Ramos (cell line): ENCODE results near the gene HOXC9.

ENCODE experiments used
- in situ Hi-C: fragments of 300-500 bp; cut with MboI; formaldehyde crosslinking; loops from one replicate; pipeline ENCODE4 v1.14.3; 2022; ENCODE audit warnings: low sequenced_read_pairs; ENCODE audit not compliant: unreplicated experiment

Gene HOXC9

DNA sequence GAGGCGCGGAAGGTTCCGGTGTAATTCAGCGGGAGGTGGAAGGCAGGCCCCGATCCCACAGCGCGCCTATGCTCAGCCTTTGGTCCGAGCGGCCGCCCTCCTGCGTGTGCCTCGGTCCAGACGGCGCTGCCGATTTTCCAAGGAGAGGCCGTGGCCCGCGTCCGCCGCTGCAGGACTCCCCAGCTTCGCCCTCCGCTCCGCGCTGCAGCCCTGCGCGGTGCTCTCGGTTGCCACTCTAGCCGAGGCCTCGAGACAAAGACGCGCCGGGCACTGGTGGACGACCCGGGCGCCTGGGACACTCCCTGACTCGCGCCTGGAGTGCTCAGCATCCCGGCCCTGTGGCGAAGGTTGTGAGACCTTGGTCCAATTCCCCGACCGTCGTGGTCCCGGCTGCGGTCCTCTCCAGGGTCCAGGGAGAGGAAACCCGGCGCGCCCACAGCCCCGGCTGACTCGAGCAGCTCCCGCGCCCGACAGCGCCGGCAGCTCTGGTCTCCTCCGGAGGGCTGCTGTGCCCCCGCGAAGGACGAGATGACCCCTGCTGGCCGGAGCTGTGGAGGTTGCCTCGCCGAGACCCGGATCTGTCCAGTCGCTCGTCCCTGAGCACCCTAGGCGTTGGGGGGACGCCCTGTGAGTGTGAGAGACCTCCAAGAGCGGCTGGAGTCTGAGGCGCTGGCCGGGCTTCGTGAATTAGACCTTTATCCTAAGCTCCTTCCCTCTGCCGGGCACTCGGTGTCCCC, 38.8 kb upstream of the HOXC9 start:
- in situ Hi-C loops = no loop called here

DNA sequence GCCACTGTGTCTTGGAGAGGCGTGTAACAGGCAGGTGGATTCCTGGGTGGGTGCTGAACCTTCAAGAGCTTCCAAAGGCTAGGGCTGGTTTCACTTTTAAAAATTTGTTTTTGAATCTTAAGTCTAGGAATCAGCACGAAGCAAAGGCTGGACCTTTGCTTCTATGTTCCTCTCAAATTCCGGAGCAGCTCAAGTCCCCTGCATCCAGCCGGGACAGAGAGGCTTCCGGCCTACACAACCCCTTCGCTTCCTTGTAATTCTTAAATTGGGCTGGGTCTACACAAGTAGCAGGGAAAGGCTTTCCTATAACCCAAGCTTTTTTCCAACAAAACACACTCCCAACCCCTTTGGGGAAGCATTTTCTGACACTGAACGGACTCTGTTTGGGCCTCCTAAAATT, 37.0 kb upstream of the HOXC9 start:
- in situ Hi-C loops = no loop called here

GRCh38 chr12:53963434-53964314, 36.3 kb upstream of the HOXC9 start:
- in situ Hi-C loops = no loop called here

DNA sequence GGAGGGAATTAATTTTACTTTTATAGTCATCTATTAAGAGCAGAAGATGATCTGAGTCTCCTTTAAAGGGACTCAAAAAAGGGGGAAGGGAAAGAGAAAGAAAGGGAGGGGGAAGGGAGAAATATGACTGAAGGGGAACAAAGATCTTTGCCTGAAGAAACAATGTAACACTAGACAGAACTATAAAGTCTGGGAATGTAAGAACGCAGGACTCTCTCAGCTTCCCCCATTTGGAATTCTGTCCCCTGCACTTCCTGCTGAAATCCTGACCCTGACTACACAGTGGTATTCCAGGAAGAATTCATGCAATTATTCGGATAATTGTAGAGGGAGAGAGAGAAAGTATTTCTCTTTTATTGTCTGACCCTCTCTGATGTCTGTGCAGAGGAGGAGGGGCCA, 35.6 kb upstream of the HOXC9 start:
- in situ Hi-C loops = no loop called here

DNA sequence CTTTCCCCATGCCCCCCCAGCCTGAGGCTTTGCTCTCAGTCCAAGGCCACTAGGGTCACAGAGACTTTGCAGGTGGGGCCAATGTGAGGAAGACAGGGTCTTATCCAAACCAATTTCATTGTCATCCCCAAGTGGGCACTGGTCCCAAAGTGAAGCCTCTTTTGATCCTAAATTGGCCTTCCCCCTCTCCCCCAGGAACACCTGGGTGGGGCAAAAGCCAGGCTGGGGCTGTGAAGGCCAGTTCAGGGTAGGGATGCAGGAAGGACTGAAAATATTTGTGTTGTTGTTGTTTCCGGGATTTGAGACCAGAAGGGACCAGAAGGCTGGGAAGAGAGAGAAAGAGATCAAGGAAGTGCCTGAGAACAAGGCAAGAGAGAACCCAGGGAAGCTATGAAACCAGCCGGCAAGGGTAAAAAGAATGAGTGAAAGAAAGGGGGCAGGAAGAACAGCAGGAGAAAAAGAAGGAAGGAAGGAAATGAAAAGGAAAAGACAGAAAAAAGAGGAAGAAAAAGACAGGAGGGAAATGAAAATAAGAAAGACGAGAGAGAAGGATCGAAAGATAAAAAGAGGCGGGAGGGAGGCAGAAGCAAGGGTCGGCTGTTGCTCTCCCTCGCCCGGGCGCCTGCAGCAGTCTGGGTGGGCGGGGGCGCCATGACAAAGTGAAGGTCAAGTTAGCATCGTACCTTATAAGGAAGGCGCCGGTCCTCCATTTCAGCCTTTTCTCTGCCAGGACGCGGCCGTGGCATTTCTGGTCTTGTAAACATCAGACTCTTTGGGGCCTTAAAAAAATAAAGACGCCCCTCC, 34.5 kb upstream of the HOXC9 start:
- in situ Hi-C loops = no loop called here

- in situ Hi-C loops = no loop called here
Observed at GRCh38 chr12:53966085-53966384, 33.9 kb upstream of the HOXC9 start.

DNA sequence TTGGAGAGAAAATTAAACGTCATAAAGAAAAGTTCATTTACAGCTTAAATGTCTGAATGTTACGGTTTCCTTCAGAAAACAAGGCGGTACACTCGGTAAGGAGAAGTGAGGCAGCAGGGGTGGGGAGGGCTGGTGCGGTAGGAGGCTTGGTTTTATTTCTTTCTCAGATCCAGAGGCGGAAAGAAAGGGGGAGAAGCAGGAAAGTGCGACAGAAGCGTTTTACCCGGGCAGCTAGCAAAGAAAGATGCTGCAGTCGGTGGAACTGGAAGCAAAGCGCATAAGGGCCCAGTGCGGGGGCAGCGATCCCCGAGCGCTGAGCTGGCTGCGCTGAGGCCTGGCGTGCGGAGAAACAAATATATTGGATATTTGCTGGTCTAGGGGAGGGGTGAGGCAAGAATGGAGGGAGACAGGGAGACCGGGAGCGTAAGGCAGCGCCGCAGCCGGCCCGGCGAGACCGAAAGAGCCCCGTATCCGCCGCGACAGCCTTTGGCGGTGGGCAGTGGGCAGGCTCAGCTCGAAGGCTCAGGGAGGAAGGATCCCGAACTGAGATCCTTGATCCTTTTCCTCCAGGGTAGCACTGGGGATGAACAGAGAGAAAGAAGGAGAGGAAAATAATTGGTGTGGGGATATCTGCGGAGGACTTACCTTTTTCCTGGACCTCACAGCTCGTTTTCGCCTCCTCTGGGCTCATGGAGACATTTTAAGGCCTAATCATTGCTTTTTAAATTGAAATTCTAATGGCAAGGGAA, 33.4 kb upstream of the HOXC9 start:
- in situ Hi-C loops = no loop called here

DNA sequence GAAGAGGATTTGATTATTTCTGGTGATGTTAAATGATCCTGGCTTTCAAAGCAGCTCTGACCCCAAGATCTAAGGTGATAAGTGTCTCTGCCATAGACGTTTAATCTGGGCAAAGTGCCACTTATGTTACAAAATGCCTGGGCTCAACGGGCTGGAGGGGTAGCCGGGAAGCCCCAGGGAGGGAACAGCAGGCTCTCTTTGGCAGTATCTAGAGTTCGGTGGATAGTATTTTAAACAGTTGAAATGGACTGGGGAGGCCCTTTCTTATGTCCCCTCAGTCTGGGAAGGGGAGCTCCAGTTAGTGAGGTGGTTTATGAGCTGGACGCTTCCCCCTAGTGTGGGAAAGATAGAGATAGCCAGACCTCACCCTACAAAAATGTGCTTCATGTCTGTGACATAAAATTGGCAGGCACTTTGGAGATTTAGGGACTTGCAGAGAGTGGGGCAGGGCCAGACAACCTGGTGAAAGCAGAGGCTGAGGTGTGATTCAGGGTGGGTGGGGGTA, 32.5 kb upstream of the HOXC9 start:
- in situ Hi-C loops = no loop called here

GRCh38 chr12:53968214-53969127, 31.5 kb upstream of the HOXC9 start:
- in situ Hi-C loops = no loop called here

- in situ Hi-C loops = no loop called here
Observed at GRCh38 chr12:53969588-53970259, 30.2 kb upstream of the HOXC9 start.

GRCh38 chr12:53970451-53970850, 29.5 kb upstream of the HOXC9 start:
- in situ Hi-C loops = no loop called here

GRCh38 chr12:53971129-53971528, 28.8 kb upstream of the HOXC9 start:
- in situ Hi-C loops = no loop called here

DNA sequence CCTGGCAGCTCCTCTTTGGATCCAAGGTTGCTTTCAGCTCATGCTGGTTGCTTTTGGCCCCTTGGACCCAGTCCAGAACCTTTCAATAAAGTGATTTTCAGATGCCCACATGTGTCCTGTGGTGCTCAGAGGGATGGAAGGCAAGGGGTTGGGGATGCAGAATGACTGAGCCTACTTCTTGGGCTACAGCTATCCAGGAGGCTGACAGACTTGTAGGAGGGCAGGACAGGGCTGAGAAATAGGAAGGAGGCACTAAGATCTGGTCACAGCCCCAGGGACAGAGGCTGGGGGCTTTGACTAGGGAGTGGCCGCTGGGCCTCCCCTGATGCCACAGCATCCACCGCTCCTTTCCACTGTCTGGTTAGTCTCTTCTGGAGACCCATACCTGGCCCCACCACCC, 28.3 kb upstream of the HOXC9 start:
- in situ Hi-C loops = no loop called here

DNA sequence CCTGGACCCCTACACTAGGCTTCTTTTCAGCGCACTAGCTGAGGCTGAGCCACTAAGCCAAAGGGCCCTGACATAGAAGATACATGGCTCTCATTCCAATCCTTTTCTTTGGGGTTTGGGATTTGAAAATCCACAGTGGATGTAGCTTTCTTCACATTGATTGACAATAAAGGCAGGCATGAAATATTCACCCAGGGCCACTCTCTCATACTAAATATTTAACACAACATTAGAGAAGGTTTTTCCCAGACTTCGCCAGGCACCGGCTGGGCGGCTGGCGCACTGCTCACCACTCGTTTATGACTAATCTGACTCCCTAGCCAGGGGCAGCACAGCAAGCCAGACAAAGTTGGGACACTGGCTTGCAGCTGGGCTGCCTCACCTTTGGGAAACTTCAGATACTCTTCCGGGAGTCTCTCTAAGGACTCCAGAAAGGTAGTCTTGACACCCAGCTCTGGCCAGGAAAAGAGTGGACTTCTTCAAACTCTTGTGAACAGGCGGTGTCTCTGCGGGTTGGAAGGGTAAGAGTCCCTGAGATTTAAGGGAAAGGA, 27.7 kb upstream of the HOXC9 start:
- in situ Hi-C loops = no loop called here

- in situ Hi-C loops = no loop called here
Observed at GRCh38 chr12:53972722-53973235, 27.2 kb upstream of the HOXC9 start, which contains the start of gene HOXC11. Gene HOXC11, plus strand, starts transcription at chr12:53973126. Its CDS starts 116 bp downstream, at chr12:53973242.

DNA sequence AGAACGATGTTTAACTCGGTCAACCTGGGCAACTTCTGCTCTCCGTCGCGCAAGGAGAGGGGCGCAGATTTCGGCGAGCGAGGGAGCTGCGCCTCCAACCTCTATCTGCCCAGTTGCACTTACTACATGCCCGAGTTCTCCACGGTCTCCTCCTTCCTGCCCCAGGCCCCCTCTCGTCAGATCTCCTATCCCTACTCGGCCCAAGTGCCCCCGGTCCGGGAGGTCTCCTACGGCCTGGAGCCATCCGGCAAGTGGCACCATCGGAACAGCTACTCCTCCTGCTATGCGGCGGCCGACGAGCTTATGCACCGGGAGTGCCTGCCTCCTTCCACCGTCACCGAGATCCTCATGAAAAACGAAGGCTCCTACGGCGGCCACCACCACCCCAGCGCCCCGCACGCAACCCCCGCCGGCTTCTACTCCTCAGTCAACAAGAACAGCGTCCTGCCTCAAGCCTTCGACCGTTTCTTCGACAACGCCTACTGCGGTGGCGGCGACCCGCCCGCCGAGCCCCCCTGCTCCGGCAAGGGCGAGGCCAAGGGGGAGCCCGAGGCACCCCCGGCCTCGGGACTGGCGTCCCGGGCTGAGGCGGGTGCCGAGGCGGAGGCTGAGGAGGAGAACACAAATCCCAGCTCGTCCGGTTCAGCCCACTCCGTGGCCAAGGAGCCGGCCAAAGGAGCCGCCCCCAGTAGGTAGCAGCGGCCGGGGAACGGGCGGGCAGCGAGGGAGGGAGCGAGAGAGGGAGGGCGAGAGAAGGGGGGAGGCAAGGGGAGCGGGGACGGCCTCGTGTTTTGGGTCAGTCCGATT, 26.5 kb upstream of the HOXC9 start:
- in situ Hi-C loops = no loop called here
